Measurements from ENCODE around the gene CALR.
A peak's percentile ranks its signal among the peaks of the same experiment; 100 is the strongest.
"Not testable (repeated sequence)": the region's sequence is repeated elsewhere in the genome, so short reads cannot be mapped to it uniquely, and the experiment has no call there.

CALR gene

GRCh38 chr19:12913011-12913561 is 25.3 kb upstream of the CALR start:
- Histone ChIP-seq H3K79me2 (ENCODE audit: insufficient read depth, low read length) (no peaks in the 10 kb centered on the region), H3K27ac (ENCODE audit: low read depth, low read length, poor library complexity, severe bottlenecking) (no peak overlapping the region), H3K27me3 (ENCODE audit: insufficient read depth, low read length) (no peaks in the 10 kb centered on the region), H3K9ac (ENCODE audit: low read length) (no peak overlapping the region), H3K4me2 (ENCODE audit: low read length) (no peak overlapping the region), H4K20me1 (ENCODE audit: insufficient read depth, low read length) (no peaks in the 10 kb centered on the region), H3K4me1 (ENCODE audit: insufficient read depth, low read length, severe bottlenecking) (peaks cover 18% of the 10 kb centered on the region), H3K9me2 (ENCODE audit: low read depth, low read length) (no peaks in the 10 kb centered on the region), H3K36me3 (ENCODE audit: insufficient read depth, low read length) (no peaks in the 10 kb centered on the region), H2AFZ (ENCODE audit: low read length) (no peak overlapping the region), H3K9me3 (ENCODE audit: low read length) (no peaks in the 10 kb centered on the region), H3F3A (ENCODE audit: insufficient read depth, low read length) (no peaks in the 10 kb centered on the region), H3K4me3 (ENCODE audit: low read depth, low read length, poor library complexity, severe bottlenecking) (no peak overlapping the region)
- TF ChIP-seq CTCF (IDR thresholded peaks at IDR 0.05; ENCODE audit: low read length), result no peak
- no peak for TF ChIP-seq EZH2 (IDR thresholded peaks at IDR 0.05; ENCODE audit: borderline replicate concordance, low read length)

GRCh38 chr19:12913851-12914690 is 24.3 kb upstream of the CALR start:
- peak overlapping the region; percentile 53 for H3K27ac ChIP-seq (ENCODE audit: low read depth, low read length, poor library complexity, severe bottlenecking)
- peak overlapping the region; percentile 27; the same call in 1 of the 2 replicates for H3K4me2 ChIP-seq (ENCODE audit: low read length)
- H3K9ac ChIP-seq (ENCODE audit: low read length), result peak overlapping the region; percentile 26; the same call in 1 of the 2 replicates
- H3K36me3 ChIP-seq (ENCODE audit: insufficient read depth, low read length), result no peaks in the 10 kb centered on the region
- H2AFZ ChIP-seq (ENCODE audit: low read length), result peak overlapping the region; percentile 58; the same call in 1 of the 2 replicates
- no peak for TF ChIP-seq EZH2 (IDR thresholded peaks at IDR 0.05; ENCODE audit: borderline replicate concordance, low read length)
- TF ChIP-seq CTCF (IDR thresholded peaks at IDR 0.05; ENCODE audit: low read length), result no peak
- no peaks in the 10 kb centered on the region for H3K27me3 ChIP-seq (ENCODE audit: insufficient read depth, low read length)
- H3K9me3 ChIP-seq (ENCODE audit: low read length), result no peaks in the 10 kb centered on the region
- H3K4me3 ChIP-seq (ENCODE audit: low read depth, low read length, poor library complexity, severe bottlenecking), result no peak overlapping the region
- no peaks in the 10 kb centered on the region for H4K20me1 ChIP-seq (ENCODE audit: insufficient read depth, low read length)
- no peaks in the 10 kb centered on the region for H3F3A ChIP-seq (ENCODE audit: insufficient read depth, low read length)
- H3K79me2 ChIP-seq (ENCODE audit: insufficient read depth, low read length), result no peaks in the 10 kb centered on the region
- H3K9me2 ChIP-seq (ENCODE audit: low read depth, low read length), result no peaks in the 10 kb centered on the region
- peaks cover 24% of the 10 kb centered on the region for H3K4me1 ChIP-seq (ENCODE audit: insufficient read depth, low read length, severe bottlenecking)

DNA sequence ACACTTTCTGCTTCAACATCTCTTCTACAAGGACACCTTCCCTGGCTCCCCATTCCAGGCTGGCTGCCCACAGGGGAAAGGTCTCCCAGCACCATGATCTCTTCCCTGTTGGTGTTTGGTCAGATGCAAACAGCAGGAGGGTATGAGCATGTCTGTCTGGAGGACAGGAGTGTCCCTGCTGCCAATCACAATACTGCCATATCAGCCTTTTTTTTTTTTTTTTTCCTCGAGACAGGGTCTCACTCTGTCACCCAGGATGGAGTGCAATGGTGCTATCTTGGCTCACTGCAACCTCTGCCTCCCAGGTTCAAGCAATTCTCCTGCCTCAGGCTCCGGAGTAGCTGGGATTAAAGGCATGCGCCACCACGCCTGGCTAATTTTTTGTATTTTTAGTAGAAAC is 22.5 kb upstream of the CALR start:
- H3K27me3 ChIP-seq (ENCODE audit: insufficient read depth, low read length); H3F3A ChIP-seq (ENCODE audit: insufficient read depth, low read length); H3K79me2 ChIP-seq (ENCODE audit: insufficient read depth, low read length); H3K27ac ChIP-seq (ENCODE audit: low read depth, low read length, poor library complexity, severe bottlenecking); H3K9me2 ChIP-seq (ENCODE audit: low read depth, low read length); H3K9ac ChIP-seq (ENCODE audit: low read length); H2AFZ ChIP-seq (ENCODE audit: low read length); H3K36me3 ChIP-seq (ENCODE audit: insufficient read depth, low read length); H3K9me3 ChIP-seq (ENCODE audit: low read length); H3K4me2 ChIP-seq (ENCODE audit: low read length); H3K4me3 ChIP-seq (ENCODE audit: low read depth, low read length, poor library complexity, severe bottlenecking); H4K20me1 ChIP-seq (ENCODE audit: insufficient read depth, low read length): not testable (repeated sequence)
- H3K4me1 ChIP-seq (ENCODE audit: insufficient read depth, low read length, severe bottlenecking), result peaks cover 28% of the 10 kb centered on the region
